Trophoblast cell (in vitro differentiated cells and primary cell): ENCODE measurements around the gene DKK3.

ENCODE experiments used
- DNase-seq, 2 donors: peaks; one replicate each; pipeline ENCODE4 v3.0.0-alpha.2; 2016
- H2AFZ ChIP-seq: 2 replicates; pipeline ENCODE4 v1.6.1; 2013; ENCODE audit warnings: low read length, moderate library complexity, mild to moderate bottlenecking; ENCODE audit not compliant: insufficient read depth, poor library complexity
- H2AK5ac ChIP-seq: 2 replicates; pipeline ENCODE4 v1.6.1; 2013; ENCODE audit warnings: mild to moderate bottlenecking, low read length
- H2BK120ac ChIP-seq: 2 replicates; pipeline ENCODE4 v1.6.1; 2013; ENCODE audit warnings: low read length, mild to moderate bottlenecking, moderate library complexity; ENCODE audit not compliant: insufficient read depth, poor library complexity
- H2BK12ac ChIP-seq: 2 replicates; pipeline ENCODE4 v1.6.1; 2013; ENCODE audit warnings: mild to moderate bottlenecking, low read length, moderate library complexity
- H2BK5ac ChIP-seq: 2 replicates; pipeline ENCODE4 v1.6.1; 2013; ENCODE audit warnings: low read length, low read depth, moderate library complexity, mild to moderate bottlenecking; ENCODE audit not compliant: poor library complexity
- H3K14ac ChIP-seq: 2 replicates; pipeline ENCODE4 v1.6.1; 2013; ENCODE audit warnings: mild to moderate bottlenecking, low read length
- H3K18ac ChIP-seq: 2 replicates; pipeline ENCODE4 v1.6.1; 2013; ENCODE audit warnings: mild to moderate bottlenecking, low read length
- H3K23ac ChIP-seq: 2 replicates; pipeline ENCODE4 v1.6.1; 2013; ENCODE audit warnings: low read length
- H3K27ac ChIP-seq: 2 replicates; pipeline ENCODE4 v1.5.1; 2013; ENCODE audit warnings: low read depth, mild to moderate bottlenecking, inconsistent platforms, low read length, moderate library complexity
- H3K27me3 ChIP-seq: 2 replicates; pipeline ENCODE4 v1.6.1; 2013; ENCODE audit warnings: inconsistent platforms, mild to moderate bottlenecking, low read length, moderate library complexity; ENCODE audit not compliant: insufficient read depth
- H3K36me3 ChIP-seq, 2 experiments: 1 replicate in 1 of 2; 2 replicates in 1 of 2; pipeline ENCODE4 v1.6.1; 2013; ENCODE audit warnings: low read length in 2 of 2, mild to moderate bottlenecking in 2 of 2, moderate library complexity in 1 of 2; ENCODE audit not compliant: insufficient read depth in 2 of 2, control insufficient read depth in 1 of 2
- H3K4ac ChIP-seq: 2 replicates; pipeline ENCODE4 v1.6.1; 2013; ENCODE audit warnings: low read depth, mild to moderate bottlenecking, low read length, moderate library complexity
- H3K4me1 ChIP-seq, 2 experiments: 1 replicate in 1 of 2; 2 replicates in 1 of 2; pipeline ENCODE4 v1.6.1; 2013; ENCODE audit warnings: low read length in 2 of 2, mild to moderate bottlenecking in 2 of 2, moderate library complexity in 1 of 2; ENCODE audit not compliant: insufficient read depth in 2 of 2, control insufficient read depth in 1 of 2
- H3K4me2 ChIP-seq: 2 replicates; pipeline ENCODE4 v1.6.1; 2013; ENCODE audit warnings: inconsistent platforms, mild to moderate bottlenecking, low read length, moderate library complexity
- H3K4me3 ChIP-seq: 2 replicates; pipeline ENCODE4 v1.5.1; 2013; ENCODE audit warnings: mild to moderate bottlenecking, low read depth, low read length, inconsistent platforms
- H3K79me1 ChIP-seq: one replicate; pipeline ENCODE4 v1.6.1; 2013; ENCODE audit warnings: low read length
- H3K79me2 ChIP-seq: 2 replicates; pipeline ENCODE4 v1.6.1; 2013; ENCODE audit warnings: low read length, mild to moderate bottlenecking; ENCODE audit not compliant: control insufficient read depth, insufficient read depth, poor library complexity
- H3K9ac ChIP-seq: 2 replicates; pipeline ENCODE4 v1.6.1; 2013; ENCODE audit warnings: mild to moderate bottlenecking, low read length
- H3K9me3 ChIP-seq: 2 replicates; pipeline ENCODE4 v1.6.1; 2013; ENCODE audit warnings: low read depth, mild to moderate bottlenecking, control low read depth, inconsistent platforms, low read length; ENCODE audit not compliant: insufficient read depth
- H4K12ac ChIP-seq: 2 replicates; pipeline ENCODE4 v1.6.1; 2013; ENCODE audit warnings: low read depth, mild to moderate bottlenecking, low read length, moderate library complexity
- H4K8ac ChIP-seq: 2 replicates; pipeline ENCODE4 v1.6.1; 2013; ENCODE audit warnings: low read depth, mild to moderate bottlenecking, low read length, moderate library complexity
- H4K91ac ChIP-seq: one replicate; pipeline ENCODE4 v1.6.1; 2013; ENCODE audit warnings: low read depth, mild to moderate bottlenecking, low read length, moderate library complexity
- WGBS: extraction: QIAGEN DNeasy Blood & Tissue Kit; methylation state at CpG from one replicate; pipeline ENCODE4 v1.1.7; 2013; ENCODE audit warnings: missing lambda C conversion rate; ENCODE audit not compliant: insufficient read length, insufficient coverage; ENCODE audit errors: extremely low coverage; 5-methylcytosine and 5-hydroxymethylcytosine counted together

DKK3 gene

GRCh38 chr11:11944444-11944843, 64.0 kb downstream of the DKK3 start:
- no peak overlapping the region for H4K8ac ChIP-seq
- H3K9ac ChIP-seq: no peak overlapping the region
- H3K9me3 ChIP-seq: no peaks in the 10 kb centered on the region
- H3K79me2 ChIP-seq: no peaks in the 10 kb centered on the region
- H3K14ac ChIP-seq: no peak overlapping the region
- no peak overlapping the region for H3K4me3 ChIP-seq
- H3K4me2 ChIP-seq: no peak overlapping the region
- no peak overlapping the region for H4K91ac ChIP-seq
- H4K12ac ChIP-seq: no peak overlapping the region
- WGBS: no CpG with 5 or more reads among the region's 5 CpGs
- H2AK5ac ChIP-seq: no peak overlapping the region
- H3K23ac ChIP-seq: no peak overlapping the region
- H2BK12ac ChIP-seq: no peak overlapping the region
- no peak overlapping the region for H2AFZ ChIP-seq
- no peaks in the 10 kb centered on the region for H3K79me1 ChIP-seq
- no peak overlapping the region for H3K18ac ChIP-seq
- no peak overlapping the region for H3K4ac ChIP-seq
- H2BK5ac ChIP-seq: no peak overlapping the region
- no peaks in the 10 kb centered on the region for H3K27me3 ChIP-seq
- H3K36me3 ChIP-seq: peaks cover 0 to 8% of the 10 kb centered on the region in 2 experiments
- no peak for DNase-seq
- H3K27ac ChIP-seq: no peak overlapping the region
- H3K4me1 ChIP-seq: no peaks in the 10 kb centered on the region
- no peak overlapping the region for H2BK120ac ChIP-seq

- H3K4me2 ChIP-seq: no peak overlapping the region
- H3K27me3 ChIP-seq: no peaks in the 10 kb centered on the region
- no peaks in the 10 kb centered on the region for H3K79me1 ChIP-seq
- no peak overlapping the region for H3K9ac ChIP-seq
- no peak overlapping the region for H3K4me3 ChIP-seq
- peaks cover 0 to 8% of the 10 kb centered on the region in 2 experiments for H3K36me3 ChIP-seq
- H3K27ac ChIP-seq: no peak overlapping the region
- no peak overlapping the region for H4K12ac ChIP-seq
- peak overlapping the region; percentile 63 for H3K23ac ChIP-seq
- WGBS: no CpG with 5 or more reads among the region's 3 CpGs
- no peak overlapping the region for H2AFZ ChIP-seq
- H3K4ac ChIP-seq: no peak overlapping the region
- no peaks in the 10 kb centered on the region for H3K79me2 ChIP-seq
- DNase-seq: no peak
- no peak overlapping the region for H4K91ac ChIP-seq
- H3K9me3 ChIP-seq: no peaks in the 10 kb centered on the region
- H2AK5ac ChIP-seq: no peak overlapping the region
- H2BK5ac ChIP-seq: no peak overlapping the region
- H4K8ac ChIP-seq: no peak overlapping the region
- no peak overlapping the region for H2BK120ac ChIP-seq
- peaks cover 0 to 2% of the 10 kb centered on the region in 2 experiments for H3K4me1 ChIP-seq
- H3K18ac ChIP-seq: no peak overlapping the region
- no peak overlapping the region for H3K14ac ChIP-seq
- H2BK12ac ChIP-seq: no peak overlapping the region
Measured at GRCh38 chr11:11942668-11943067, 65.8 kb downstream of the DKK3 start.

GRCh38 chr11:11940551-11940950, 67.9 kb downstream of the DKK3 start:
- peaks cover 0 to 2% of the 10 kb centered on the region in 2 experiments for H3K4me1 ChIP-seq

GRCh38 chr11:11937957-11938356, 70.5 kb downstream of the DKK3 start:
- Histone ChIP-seq H3K4ac (no peak overlapping the region), H3K18ac (no peak overlapping the region), H3K36me3 (peaks cover 0 to 8% of the 10 kb centered on the region in 2 experiments), H4K8ac (no peak overlapping the region), H3K9me3 (no peaks in the 10 kb centered on the region), H3K79me2 (no peaks in the 10 kb centered on the region), H3K23ac (no peak overlapping the region), H2BK120ac (no peak overlapping the region), H3K4me1 (peaks cover 0 to 2% of the 10 kb centered on the region in 2 experiments), H4K91ac (no peak overlapping the region), H3K27me3 (no peaks in the 10 kb centered on the region), H2BK12ac (no peak overlapping the region), H2AFZ (no peak overlapping the region), H3K79me1 (no peaks in the 10 kb centered on the region), H2AK5ac (no peak overlapping the region), H3K9ac (no peak overlapping the region), H3K14ac (no peak overlapping the region), H3K27ac (no peak overlapping the region), H3K4me3 (no peak overlapping the region), H2BK5ac (no peak overlapping the region), H3K4me2 (no peak overlapping the region), H4K12ac (no peak overlapping the region)
- DNase-seq: no peak
- WGBS: no CpG with 5 or more reads among the region's 1 CpG

More at GRCh38 chr11:11940551-11940950, 67.9 kb downstream of the DKK3 start:
- Histone ChIP-seq H2AFZ (no peak overlapping the region), H3K79me1 (no peaks in the 10 kb centered on the region), H3K9me3 (no peaks in the 10 kb centered on the region), H4K12ac (no peak overlapping the region), H3K4ac (no peak overlapping the region), H3K27me3 (no peaks in the 10 kb centered on the region), H3K79me2 (no peaks in the 10 kb centered on the region), H2BK120ac (no peak overlapping the region), H3K18ac (no peak overlapping the region), H4K8ac (no peak overlapping the region), H3K9ac (no peak overlapping the region), H2BK5ac (no peak overlapping the region), H2AK5ac (no peak overlapping the region), H3K36me3 (peaks cover 0 to 8% of the 10 kb centered on the region in 2 experiments), H3K23ac (no peak overlapping the region), H3K14ac (no peak overlapping the region), H3K4me3 (no peak overlapping the region), H4K91ac (no peak overlapping the region), H3K27ac (no peak overlapping the region), H3K4me2 (no peak overlapping the region), H2BK12ac (no peak overlapping the region)
- DNase-seq: no peak
